Activated gamma-delta T cell treated with anti-CD3 and anti-CD28 coated beads, Interleukin-2, amount 50 U/mL, for 16 hours (primary cell): ENCODE data around the gene AKR1C2.
"Not testable (repeated sequence)": the region's sequence is repeated elsewhere in the genome, so short reads cannot be mapped to it uniquely, and the experiment has no call there.

Source experiments
- DNase-seq: peaks from one replicate; pipeline ENCODE4 v3.0.0-alpha.2; 2020; ENCODE audit warnings: low read depth

The AKR1C2 gene

DNA sequence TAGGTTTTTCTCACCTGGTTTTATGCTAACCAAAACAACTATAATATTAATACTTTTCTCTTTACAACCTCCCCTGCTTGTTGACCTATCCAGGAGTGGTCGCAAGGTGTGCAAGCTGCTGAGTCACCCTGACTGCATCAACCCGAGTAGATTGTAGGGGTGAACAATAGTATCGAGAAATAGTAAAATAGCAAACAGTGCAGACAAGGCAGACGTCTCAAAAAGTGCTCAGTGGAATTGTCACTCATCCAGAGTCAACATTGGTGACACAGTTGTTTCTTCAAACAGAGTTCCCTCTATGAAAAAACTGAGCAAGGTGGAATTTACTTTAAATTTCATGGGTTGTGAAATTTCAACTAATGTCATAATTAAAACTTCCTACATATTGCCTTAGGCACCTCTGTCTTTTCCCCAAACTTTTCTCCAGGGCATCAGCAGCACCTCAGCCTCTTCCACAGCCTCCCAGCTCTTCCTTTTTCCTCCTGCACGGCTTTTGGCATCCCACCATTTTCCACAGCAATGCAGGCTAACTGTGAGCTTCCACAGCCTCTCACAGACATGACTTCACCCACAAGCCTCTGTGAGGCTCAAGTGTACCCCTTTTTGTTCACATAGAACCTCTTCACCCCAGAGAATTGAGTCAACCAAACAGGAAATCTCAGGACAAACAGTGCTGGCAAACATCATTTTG, 46.6 kb downstream of the AKR1C2 start:
- DNase-seq = not testable (repeated sequence)

DNA sequence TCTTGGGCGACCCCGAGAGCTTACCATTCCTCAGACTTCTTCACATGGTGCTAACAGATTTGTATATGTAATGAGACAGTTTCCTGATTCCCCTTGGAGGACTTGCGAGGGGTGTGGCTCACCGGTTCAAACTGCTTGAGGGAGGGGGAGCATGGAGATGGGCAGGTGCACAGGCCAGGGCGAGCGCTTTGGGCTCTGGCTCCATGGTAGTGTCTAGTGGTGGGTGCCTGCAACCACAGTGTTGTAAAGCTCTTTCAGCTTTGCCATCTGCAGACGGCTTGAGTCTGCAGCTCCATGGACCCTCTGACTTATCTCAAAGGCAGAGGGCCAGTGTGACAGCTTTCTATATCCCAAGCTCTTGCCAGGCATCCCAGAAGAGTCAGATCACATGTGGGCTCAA, 47.6 kb downstream of the AKR1C2 start:
- not testable (repeated sequence) for DNase-seq

DNA sequence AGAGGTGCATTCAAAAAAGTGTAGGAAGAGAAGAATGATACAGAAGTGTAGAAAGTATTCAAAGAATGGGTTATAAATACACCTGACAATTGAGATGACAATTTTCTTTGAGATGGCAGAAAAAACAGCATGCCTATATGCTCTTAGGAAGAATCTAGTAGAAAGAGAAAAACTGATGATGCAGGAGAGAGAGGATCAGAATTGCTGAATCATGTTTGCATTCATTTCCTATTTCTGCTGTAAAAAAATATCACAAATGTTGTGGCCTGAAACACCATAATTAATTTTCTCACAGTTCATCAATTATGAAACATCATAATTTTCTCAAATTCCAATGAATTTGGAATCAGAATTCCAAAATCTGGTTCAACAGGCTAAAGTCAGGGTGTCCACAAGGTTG, 50.3 kb downstream of the AKR1C2 start:
- DNase-seq = no peak

- not testable (repeated sequence) for DNase-seq
These were observed 52.0 kb downstream of the AKR1C2 start for GRCh38 chr10:4951512-4952162.

DNA sequence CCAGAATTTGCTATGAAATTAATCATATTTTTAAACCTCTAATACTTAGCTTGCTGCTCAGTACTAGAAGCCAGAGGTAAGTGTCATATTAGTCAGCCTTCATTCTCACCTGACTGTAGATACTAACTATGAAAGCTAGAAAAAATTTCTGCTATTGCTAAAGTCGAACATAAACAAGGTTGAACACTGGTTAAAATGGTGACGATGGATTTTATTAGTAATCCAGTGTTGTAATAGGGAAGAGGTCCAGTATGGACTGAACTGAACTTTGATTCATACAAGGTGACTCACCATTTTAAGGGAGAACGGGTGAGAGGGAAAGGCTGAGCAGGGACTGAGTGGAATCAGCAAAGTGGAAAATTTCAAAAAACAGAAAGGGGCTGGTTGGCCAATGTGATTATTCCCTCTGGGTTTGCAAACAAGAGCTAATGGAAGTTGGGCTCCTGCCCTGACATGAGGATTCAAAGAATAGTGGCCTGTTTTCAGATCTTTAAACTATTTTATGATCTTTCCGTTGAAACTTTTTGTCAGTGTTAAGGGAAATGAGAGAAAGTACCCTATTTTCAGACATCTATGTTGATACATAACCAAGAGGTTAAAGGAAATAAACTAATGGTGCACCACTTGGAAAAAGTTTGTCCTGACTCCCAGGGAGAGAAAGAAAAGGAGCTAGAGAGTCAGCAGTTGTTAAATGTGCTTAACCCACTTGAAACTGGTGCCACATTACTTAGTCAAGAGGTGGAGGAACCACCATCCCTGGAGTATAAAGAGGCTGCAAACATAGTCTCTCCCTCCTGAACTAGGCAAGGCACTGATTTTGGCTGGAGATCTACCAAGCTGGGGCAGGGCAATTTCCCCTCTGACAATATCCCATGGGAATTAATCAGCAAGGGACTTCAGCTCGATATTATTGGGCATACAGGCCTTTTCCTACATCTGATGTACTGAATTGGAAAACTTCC, 55.7 kb downstream of the AKR1C2 start:
- no peak for DNase-seq

DNA sequence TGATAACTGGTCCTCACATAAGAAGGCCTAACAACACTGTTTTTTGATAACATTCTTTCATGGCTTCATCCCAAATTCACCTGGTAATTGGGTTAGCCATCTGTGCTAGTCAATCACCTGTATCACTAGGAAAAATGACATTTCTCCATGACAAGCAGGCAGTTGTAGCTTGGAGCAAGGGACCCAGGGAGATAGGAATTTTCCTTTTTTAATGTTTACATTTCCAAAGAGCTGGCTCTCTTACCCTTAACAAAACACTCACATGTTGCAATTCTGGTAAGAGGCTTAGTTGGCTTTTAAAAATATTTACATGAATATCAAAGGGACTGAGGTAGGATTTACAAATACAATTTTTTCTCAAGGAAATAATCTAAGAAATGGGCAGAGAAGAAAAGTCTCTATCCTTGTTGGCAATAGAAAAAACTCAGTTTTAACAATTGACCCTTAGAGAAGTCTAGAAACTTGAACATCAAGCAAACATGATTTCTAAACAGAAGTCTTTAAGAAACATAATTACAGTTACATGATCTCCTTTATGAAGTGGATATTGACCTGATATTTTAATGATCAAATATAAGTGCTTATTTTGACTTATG, 56.5 kb downstream of the AKR1C2 start:
- DNase-seq = no peak

- DNase-seq = no peak
These were observed 57.6 kb downstream of the AKR1C2 start for GRCh38 chr10:4945766-4946717.

DNA sequence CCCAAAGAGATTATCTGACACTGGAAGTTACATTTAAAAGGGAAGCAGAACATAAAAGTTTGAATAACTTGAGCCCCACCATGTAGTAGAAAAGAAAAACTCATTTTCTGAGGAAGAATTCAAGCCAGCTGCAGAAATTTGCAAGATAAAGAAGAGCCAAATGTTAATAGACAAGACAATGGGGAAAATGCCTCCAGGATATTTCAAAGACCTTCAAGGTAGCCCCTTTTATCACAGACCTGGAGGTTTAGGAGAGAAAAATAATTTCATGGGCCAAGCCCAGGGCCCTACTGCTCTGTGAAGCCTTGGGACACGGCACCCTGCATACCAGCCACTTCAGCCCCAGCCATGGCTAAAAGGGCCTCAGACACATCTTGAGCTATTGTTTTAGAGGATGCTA, 58.8 kb downstream of the AKR1C2 start:
- DNase-seq = no peak

- no peak for DNase-seq
These were observed 59.8 kb downstream of the AKR1C2 start for GRCh38 chr10:4943821-4944220.

DNA sequence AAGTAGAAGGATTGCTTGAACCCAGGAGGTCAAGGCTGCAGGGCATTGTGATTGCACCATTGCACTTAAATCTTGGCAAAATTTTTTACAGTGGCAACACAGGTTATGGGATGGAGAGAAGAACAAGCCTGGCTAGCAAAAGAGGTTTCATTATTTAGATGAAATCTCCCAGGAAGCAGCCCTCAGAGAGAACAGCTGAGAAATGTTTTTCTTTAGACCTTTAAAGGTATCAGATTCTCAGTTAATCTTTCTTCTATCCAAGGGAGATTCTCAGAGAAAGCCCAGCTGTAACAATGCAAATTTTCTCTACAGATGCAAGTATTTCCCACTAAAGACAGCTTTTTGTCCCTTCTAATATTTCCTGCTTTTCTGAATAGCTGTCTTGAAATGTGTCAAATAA, 60.2 kb downstream of the AKR1C2 start:
- not testable (repeated sequence) for DNase-seq

GRCh38 chr10:4942931-4943330, 60.7 kb downstream of the AKR1C2 start:
- DNase-seq = not testable (repeated sequence)

DNA sequence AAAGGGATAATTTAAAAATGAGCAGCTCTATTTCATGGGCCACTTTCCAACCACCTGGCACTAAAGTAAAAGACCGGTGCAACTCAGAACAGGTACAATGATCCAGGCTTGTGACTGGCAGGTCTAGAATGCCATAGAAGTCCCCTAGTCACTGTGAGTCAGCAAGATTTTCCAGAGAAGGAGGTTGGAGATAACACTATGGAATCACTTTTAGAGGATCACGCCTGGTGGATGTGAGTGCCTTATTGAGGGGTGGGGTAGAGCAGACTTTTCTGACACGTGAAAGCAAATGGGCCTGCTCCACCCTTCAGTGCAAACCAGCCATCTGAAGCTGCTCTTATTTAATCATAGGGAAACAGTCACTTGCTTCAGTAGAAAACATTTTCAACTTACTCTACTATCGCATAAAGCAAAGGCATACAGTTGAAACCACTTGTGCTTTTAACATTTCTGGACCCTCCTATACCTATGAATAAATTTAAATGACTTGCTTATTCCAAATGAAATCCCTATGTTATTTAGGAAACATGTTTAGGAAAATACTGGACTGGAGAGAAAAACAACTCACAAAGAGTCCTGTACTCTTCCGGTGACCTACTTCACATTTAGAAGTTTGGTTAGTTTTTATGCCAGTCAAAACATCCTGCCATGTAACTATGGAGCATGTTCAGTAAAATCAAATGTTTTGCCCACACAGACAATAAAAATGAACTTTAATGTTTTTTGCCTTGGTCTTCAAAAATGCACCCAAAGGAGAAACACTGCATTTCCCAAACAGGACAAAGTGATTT, 61.9 kb downstream of the AKR1C2 start:
- no peak for DNase-seq

- DNase-seq = not testable (repeated sequence)
These were observed 62.7 kb downstream of the AKR1C2 start for GRCh38 chr10:4940909-4941308.

DNA sequence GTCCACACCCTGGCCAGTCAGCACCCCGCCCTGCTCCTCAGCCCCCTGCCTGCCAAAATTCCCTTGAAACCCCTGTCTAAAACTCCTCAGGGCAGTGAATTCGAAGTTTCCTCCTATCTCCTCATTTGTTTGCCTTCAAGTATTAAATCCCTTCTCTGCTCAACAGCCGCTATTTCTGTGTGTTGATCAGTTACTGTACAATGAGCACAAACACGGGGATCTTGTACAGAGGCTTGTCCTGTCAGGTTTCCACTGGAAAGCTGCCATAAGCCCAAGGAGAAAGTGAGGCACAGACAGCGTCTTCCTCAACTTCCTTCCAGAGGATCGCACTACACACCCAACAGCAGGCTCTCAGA, 63.6 kb downstream of the AKR1C2 start:
- not testable (repeated sequence) for DNase-seq

- DNase-seq = no peak
These were observed 64.2 kb downstream of the AKR1C2 start for GRCh38 chr10:4939224-4940072.
